Activated CD4-positive, alpha-beta T cell treated with anti-CD3 and anti-CD28 coated beads for 48 hours (primary cell): ENCODE measurements around the gene NR1I2.

Experiments used
- DNase-seq: peaks from one replicate; pipeline ENCODE4 v3.0.0-alpha.2; 2020

NR1I2 gene

DNA sequence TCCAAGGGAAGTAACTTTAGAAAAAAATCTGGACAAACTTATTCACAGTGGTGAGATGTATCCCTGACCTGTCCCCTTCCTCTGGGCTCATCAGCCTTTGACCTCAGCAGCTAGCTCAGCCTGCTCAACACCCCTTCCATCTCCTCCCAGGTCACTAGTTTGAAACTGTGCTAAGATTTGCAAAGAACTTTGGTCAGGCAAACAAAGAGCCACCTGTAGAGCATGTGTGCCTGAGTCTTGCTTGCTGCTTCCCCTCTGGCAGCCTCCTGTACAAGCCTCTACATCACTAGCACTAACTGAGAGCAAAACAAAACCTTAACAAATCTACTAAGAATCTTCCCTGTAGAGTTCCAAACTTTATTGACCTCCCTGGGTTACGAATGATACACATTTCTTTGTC, 43.9 kb downstream of the NR1I2 start:
- no peak for DNase-seq

DNA sequence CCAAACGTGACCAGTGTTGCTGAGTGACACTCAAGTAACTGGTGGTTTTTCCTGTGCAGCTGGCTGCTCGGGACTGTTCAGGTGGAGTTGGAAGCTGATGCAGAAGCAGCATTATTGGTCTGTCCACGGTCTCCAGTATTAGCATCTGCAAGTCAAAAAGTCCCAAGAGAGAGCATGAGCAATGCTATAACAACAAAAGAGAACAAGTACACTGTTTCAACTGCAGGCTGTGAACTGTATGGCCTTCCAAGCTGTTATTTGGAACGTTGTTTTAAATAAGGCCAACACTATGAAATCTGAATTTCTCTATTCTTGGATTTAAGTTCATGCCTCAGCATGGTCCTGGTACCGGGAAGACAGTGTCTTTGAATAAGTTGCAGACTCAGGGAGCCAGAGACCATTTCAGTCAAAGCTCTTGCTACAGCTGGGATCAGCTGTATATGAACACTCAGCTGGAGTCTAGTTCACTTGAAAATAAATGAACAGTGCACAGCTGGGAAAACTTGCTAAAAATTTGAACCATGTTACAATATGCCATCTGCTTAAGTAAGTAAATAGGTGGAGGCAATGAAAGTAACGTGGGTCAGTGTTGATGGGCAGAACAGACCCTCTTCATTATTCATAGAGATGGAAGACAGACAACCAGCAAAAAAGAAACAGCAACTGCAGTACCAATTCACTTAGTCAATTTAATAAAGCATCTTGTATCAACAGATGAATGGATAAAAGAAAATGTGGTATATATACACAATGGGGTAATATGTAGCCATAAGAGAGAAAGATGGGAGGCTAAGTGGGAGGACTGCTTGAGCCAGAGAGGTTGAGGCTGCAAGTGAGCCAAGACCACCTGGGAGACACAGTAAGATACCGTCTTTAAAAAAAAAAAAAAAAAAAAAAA, 45.1 kb downstream of the NR1I2 start:
- DNase-seq: no peak

- no peak for DNase-seq
Measured at GRCh38 chr3:119829420-119829819, 47.5 kb downstream of the NR1I2 start.

GRCh38 chr3:119831022-119831421, 49.1 kb downstream of the NR1I2 start:
- no peak for DNase-seq

DNA sequence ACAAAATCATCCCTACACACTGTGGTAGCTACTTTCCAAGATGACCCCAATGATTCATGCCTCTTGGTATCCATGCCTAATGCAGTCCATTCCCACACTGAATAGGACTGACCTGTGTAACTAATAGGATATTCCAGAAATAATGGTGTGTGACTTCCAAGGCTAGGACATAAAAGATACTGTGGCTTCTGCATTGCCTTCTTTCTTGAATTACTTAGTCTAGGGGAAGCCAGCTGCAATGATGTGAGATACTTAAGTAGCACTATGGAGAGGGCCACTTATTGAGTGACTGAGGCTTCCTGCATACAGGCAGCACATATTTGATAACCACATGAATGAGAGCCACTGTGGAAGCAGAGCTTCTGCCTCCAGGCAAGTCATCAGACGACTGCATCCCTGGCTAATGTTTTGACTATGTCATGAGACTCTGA, 50.1 kb downstream of the NR1I2 start:
- DNase-seq: no peak

DNA sequence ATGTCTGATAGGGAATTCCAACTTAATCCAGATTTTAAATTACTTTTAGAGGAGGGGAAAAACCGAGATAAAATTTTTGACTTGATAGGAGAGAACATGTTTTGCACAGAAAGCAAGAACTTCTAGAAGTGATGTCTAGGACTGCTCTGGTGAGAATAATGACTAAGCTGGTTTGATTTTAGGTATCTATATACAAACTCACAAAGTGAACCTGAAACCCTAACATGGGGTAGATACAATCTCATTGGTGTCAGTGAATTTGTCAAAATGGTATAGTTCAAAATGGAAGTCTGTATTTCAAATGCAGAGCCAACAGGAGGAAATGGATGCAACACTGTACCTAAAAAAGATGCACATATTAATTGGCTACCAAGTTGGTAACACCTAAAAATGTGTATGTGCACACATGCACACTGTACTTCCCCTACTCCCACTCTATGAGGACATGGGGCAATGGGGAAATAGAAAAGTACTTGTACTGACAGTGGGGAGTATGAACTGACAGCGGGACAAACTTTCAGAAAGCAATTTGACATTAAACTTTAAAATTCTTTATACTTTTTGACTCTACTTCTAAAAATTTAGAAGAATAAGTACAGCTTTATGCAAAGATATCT, 53.0 kb downstream of the NR1I2 start:
- DNase-seq: no peak

GRCh38 chr3:119835556-119835955, 53.7 kb downstream of the NR1I2 start:
- no peak for DNase-seq

- no peak for DNase-seq
Measured at GRCh38 chr3:119841808-119842471, 60.0 kb downstream of the NR1I2 start.

DNA sequence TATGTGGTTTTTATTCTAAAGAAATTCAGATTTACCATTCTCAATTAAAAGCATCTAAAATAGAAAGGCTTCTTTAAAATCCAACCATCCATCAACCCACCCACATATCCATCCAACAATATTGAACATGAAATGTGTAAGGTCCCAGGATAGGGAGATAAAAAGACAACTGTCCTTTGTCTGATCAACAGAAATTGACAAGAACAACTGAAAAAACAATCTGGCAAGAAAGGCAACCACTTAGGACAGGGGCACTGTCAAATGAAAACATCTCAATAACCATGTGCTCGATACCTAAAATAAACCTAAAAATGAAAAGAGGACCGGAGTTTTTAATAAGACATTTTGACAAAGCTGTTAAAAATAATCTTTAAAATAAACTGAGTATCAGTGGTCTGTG, 67.2 kb downstream of the NR1I2 start:
- DNase-seq: no peak

- no peak for DNase-seq
Measured at GRCh38 chr3:119856695-119857094, 74.8 kb downstream of the NR1I2 start.

DNA sequence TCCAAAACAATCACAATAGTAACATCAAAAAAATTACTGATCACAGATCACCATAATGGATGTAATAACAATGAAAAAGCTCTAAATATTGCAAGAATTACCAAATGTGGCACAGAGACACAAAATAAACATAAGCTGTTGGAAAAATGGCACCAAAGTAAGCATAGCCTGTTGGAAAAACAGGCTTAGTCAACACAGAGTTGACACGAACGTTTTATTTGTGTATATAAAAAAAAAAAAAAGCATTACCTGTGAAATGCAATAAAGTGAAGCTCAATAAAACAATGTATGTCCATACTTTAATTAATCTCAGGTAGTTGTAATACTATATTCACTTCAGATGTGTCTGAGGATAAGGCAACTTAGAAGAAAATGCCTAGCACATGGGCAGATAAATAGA, 77.1 kb downstream of the NR1I2 start:
- DNase-seq: no peak

DNA sequence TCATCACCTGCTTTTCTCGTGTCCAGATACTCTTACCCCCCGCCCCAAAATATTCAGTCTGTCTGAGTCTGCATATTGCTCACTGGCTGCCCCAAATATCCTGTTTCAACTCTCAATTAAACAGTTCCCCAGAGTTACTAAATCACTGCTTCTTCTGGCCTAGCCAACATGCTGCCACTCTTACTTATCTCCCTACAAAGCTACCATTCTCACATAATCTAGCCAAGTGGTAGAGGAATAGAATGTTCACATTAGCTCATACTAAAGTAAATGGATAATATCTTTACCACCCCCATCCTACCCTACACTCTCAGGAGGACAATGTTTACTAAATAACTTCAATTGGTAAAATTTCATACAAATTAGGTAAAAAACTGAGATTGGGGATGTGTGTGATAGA, 77.8 kb downstream of the NR1I2 start:
- no peak for DNase-seq

DNA sequence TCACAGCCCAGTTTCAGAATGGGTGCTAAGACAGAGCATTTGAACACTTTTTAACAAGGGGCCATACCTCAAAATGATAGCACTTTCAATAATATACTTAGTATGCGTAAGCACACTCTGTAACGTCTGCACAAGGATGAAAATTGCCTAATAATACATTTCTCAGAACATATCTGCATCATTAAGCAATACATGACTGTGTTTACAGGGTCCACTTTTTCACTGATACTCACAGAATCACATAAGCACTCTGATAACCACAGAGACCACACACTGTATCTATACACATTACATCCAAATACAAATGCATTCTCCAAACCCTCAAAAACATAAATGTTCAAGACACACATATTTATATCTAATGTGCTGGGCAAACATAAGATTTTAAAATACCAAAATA, 79.8 kb downstream of the NR1I2 start:
- no peak for DNase-seq

DNA sequence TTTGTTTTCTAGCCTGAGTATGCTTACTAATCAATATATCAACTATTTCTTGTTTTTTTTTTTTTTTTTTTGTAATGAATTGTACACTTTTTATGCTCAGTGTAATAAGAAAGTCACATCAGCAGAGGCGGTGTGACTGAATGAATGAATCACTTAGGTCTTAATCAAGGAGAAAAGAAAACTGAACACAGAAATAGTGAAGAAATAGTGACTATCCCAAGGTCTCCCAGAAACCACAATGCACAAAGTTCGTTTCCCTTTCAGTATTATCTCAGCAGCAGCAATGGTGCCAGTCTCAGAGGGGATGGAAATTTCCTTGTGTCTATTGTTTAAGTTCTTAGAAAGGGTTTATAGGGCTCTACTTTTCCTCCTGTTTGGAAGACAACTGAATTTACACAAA, 80.7 kb downstream of the NR1I2 start:
- DNase-seq: no peak

- no peak for DNase-seq
Measured at GRCh38 chr3:119864476-119864875, 82.6 kb downstream of the NR1I2 start.
